Measurements from ENCODE around the gene FOSL1. TPM values are rescaled to one million over a fixed set of nuclear protein-coding genes. Genes with fewer than 3 reads are reported as not detected.
A peak's percentile ranks its signal among the peaks of the same experiment; 100 is the strongest.

The FOSL1 gene
- total RNA-seq, 1 experiment from 2014 or later, result 1.5 TPM

- peak; percentile 54 to 63 for DNase-seq
- peak overlapping the region; percentile 71 for H3K27ac ChIP-seq
- H3K36me3 ChIP-seq, result no peaks in the 10 kb centered on the region
- peaks cover 56% of the 10 kb centered on the region for H3K4me1 ChIP-seq
- no peaks in the 10 kb centered on the region for H3K9me3 ChIP-seq (replicated peaks)
- H3K27me3 ChIP-seq, result no peaks in the 10 kb centered on the region
- H3K4me3 ChIP-seq, result no peak overlapping the region
Observed at GRCh38 chr11:65915101-65915820, 15.1 kb upstream of the FOSL1 start.

- no peaks in the 10 kb centered on the region for H3K27me3 ChIP-seq
- no peaks in the 10 kb centered on the region for H3K9me3 ChIP-seq (replicated peaks)
- H3K36me3 ChIP-seq, result no peaks in the 10 kb centered on the region
- peaks cover 55% of the 10 kb centered on the region for H3K4me1 ChIP-seq
- peak overlapping the region; percentile 61 for H3K27ac ChIP-seq
- H3K4me3 ChIP-seq, result no peak overlapping the region
- DNase-seq, result peak; percentile 76 to 79
Observed at GRCh38 chr11:65912845-65913244, 12.7 kb upstream of the FOSL1 start.

- Histone ChIP-seq H3K27ac (peak overlapping the region; percentile 61), H3K4me3 (0 out of 2 replicates have a peak overlapping the region, but pooled peaks have one; percentile 12), H3K27me3 (no peaks in the 10 kb centered on the region), H3K9me3 (replicated peaks) (no peaks in the 10 kb centered on the region), H3K36me3 (no peaks in the 10 kb centered on the region), H3K4me1 (peaks cover 51% of the 10 kb centered on the region)
- peak; percentile 83 to 89 for DNase-seq
Observed at GRCh38 chr11:65911682-65912568, 11.7 kb upstream of the FOSL1 start.

- Histone ChIP-seq H3K9me3 (replicated peaks) (no peaks in the 10 kb centered on the region), H3K36me3 (no peaks in the 10 kb centered on the region), H3K27ac (no peak overlapping the region), H3K4me3 (no peak overlapping the region), H3K27me3 (no peaks in the 10 kb centered on the region), H3K4me1 (peaks cover 29% of the 10 kb centered on the region)
- DNase-seq, result no peak
Observed at GRCh38 chr11:65907878-65908277, 7.7 kb upstream of the FOSL1 start.

- H3K4me3 ChIP-seq, result no peak overlapping the region
- no peaks in the 10 kb centered on the region for H3K9me3 ChIP-seq (replicated peaks)
- peaks cover 29% of the 10 kb centered on the region for H3K4me1 ChIP-seq
- no peak overlapping the region for H3K27ac ChIP-seq
- no peak for DNase-seq
- H3K27me3 ChIP-seq, result no peaks in the 10 kb centered on the region
- H3K36me3 ChIP-seq, result no peaks in the 10 kb centered on the region
Observed at GRCh38 chr11:65906602-65907001, 6.4 kb upstream of the FOSL1 start.

GRCh38 chr11:65903715-65904114 is 3.5 kb upstream of the FOSL1 start:
- peaks cover 4% of the 10 kb centered on the region; the same call in 1 of the 2 replicates for H3K27me3 ChIP-seq
- DNase-seq, result no peak
- peak overlapping the region; percentile 68 for H3K27ac ChIP-seq
- peaks cover 27% of the 10 kb centered on the region for H3K4me1 ChIP-seq
- H3K9me3 ChIP-seq (replicated peaks), result no peaks in the 10 kb centered on the region
- H3K4me3 ChIP-seq, result no peak overlapping the region
- no peaks in the 10 kb centered on the region for H3K36me3 ChIP-seq

- H3K27ac ChIP-seq, result peak overlapping the region; percentile 68
- peaks cover 4% of the 10 kb centered on the region; the same call in 1 of the 2 replicates for H3K27me3 ChIP-seq
- DNase-seq, result peak; percentile 69 to 79
- H3K36me3 ChIP-seq, result no peaks in the 10 kb centered on the region
- no peaks in the 10 kb centered on the region for H3K9me3 ChIP-seq (replicated peaks)
- no peak overlapping the region for H3K4me3 ChIP-seq
- H3K4me1 ChIP-seq, result peaks cover 31% of the 10 kb centered on the region
Observed at GRCh38 chr11:65903068-65903481, 2.9 kb upstream of the FOSL1 start.

- no peak overlapping the region for H3K4me3 ChIP-seq
- no peak for DNase-seq
- peaks cover 36% of the 10 kb centered on the region for H3K4me1 ChIP-seq
- H3K36me3 ChIP-seq, result no peaks in the 10 kb centered on the region
- no peak overlapping the region for H3K27ac ChIP-seq
- peaks cover 4% of the 10 kb centered on the region; the same call in 1 of the 2 replicates for H3K27me3 ChIP-seq
- H3K9me3 ChIP-seq (replicated peaks), result no peaks in the 10 kb centered on the region
Observed at GRCh38 chr11:65900899-65901180, 652 bp upstream of the FOSL1 start.

GRCh38 chr11:65899356-65900124 is 648 bp downstream of the FOSL1 start:
- DNase-seq, result no peak
- Histone ChIP-seq H3K4me3 (peak overlapping the region; percentile 59), H3K9me3 (replicated peaks) (no peaks in the 10 kb centered on the region), H3K27me3 (peaks cover 4% of the 10 kb centered on the region; the same call in 1 of the 2 replicates), H3K4me1 (peaks cover 36% of the 10 kb centered on the region), H3K36me3 (no peaks in the 10 kb centered on the region), H3K27ac (peak overlapping the region; percentile 12; the same call in 1 of the 2 replicates)

- H3K4me1 ChIP-seq, result peaks cover 34% of the 10 kb centered on the region
- peak overlapping the region; percentile 59 for H3K4me3 ChIP-seq
- H3K9me3 ChIP-seq (replicated peaks), result no peaks in the 10 kb centered on the region
- peaks cover 4% of the 10 kb centered on the region; the same call in 1 of the 2 replicates for H3K27me3 ChIP-seq
- H3K27ac ChIP-seq, result no peak overlapping the region
- no peak for DNase-seq
- H3K36me3 ChIP-seq, result no peaks in the 10 kb centered on the region
Observed at GRCh38 chr11:65898656-65899355, 1.4 kb downstream of the FOSL1 start.

- no peak for DNase-seq
Observed at GRCh38 chr11:65897020-65897471, 3.1 kb downstream of the FOSL1 start.

GRCh38 chr11:65896034-65896999 is 3.9 kb downstream of the FOSL1 start:
- Histone ChIP-seq H3K4me1 (peaks cover 13% of the 10 kb centered on the region; the same call in 1 of the 2 replicates), H3K9me3 (replicated peaks) (no peaks in the 10 kb centered on the region), H3K36me3 (no peaks in the 10 kb centered on the region), H3K27me3 (peaks cover 4% of the 10 kb centered on the region; the same call in 1 of the 2 replicates), H3K4me3 (no peak overlapping the region), H3K27ac (no peak overlapping the region)
- no peak for DNase-seq

More at GRCh38 chr11:65897020-65897471, 3.1 kb downstream of the FOSL1 start:
- no peak overlapping the region for H3K4me3 ChIP-seq
- H3K27me3 ChIP-seq, result peaks cover 4% of the 10 kb centered on the region; the same call in 1 of the 2 replicates
- H3K27ac ChIP-seq, result no peak overlapping the region
- H3K36me3 ChIP-seq, result no peaks in the 10 kb centered on the region
- no peaks in the 10 kb centered on the region for H3K9me3 ChIP-seq (replicated peaks)
- H3K4me1 ChIP-seq, result peaks cover 17% of the 10 kb centered on the region

- no peaks in the 10 kb centered on the region for H3K36me3 ChIP-seq
- no peak overlapping the region for H3K4me3 ChIP-seq
- H3K27me3 ChIP-seq, result peaks cover 4% of the 10 kb centered on the region; the same call in 1 of the 2 replicates
- H3K4me1 ChIP-seq, result peaks cover 13% of the 10 kb centered on the region; the same call in 1 of the 2 replicates
- no peak for DNase-seq
- no peak overlapping the region for H3K27ac ChIP-seq
- no peaks in the 10 kb centered on the region for H3K9me3 ChIP-seq (replicated peaks)
Observed at GRCh38 chr11:65895482-65895981, 4.7 kb downstream of the FOSL1 start.

Data from SJCRH30 (cell line).